Caco-2 (cell line): ENCODE data around the gene PDZK1IP1. TPM values are rescaled to one million over a fixed set of nuclear protein-coding genes. Genes with fewer than 3 reads are reported as not detected.
"Not testable (repeated sequence)": the region's sequence is repeated elsewhere in the genome, so short reads cannot be mapped to it uniquely, and the experiment has no call there.

Experiments
- BruUV-seq: library from RNA; stranded (reverse); fragments of 400-500 nt; replicated peaks from 2 replicates; lab custom pipeline; 2021; lab: Mats Ljungman, UMichigan
- CTCF ChIA-PET: fragments of 300-600 bp; sonication (Branson Sonifier 250); formaldehyde crosslinking; loops from one replicate; lab custom pipeline; 2022; ENCODE audit warnings: antibody characterized with exemption; lab: Charles Lee
- POLR2A ChIA-PET: fragments of 300-600 bp; sonication (Branson Sonifier 250); formaldehyde crosslinking; loops from one replicate; lab custom pipeline; 2022; ENCODE audit warnings: antibody characterized with exemption; lab: Charles Lee
- DNase-seq, 2 experiments: peaks; one replicate each; pipeline versions ENCODE4 v3.0.0 to v3.0.0-alpha.2; 2020 to 2022
- H3K27me3 ChIP-seq: replicated peaks from 2 replicates; pipeline ENCODE4 v1.6.0; 2011; ENCODE audit warnings: low read length; ENCODE audit not compliant: control insufficient read depth, insufficient read depth
- H3K36me3 ChIP-seq: 2 replicates; pipeline ENCODE4 v1.5.1; 2011; ENCODE audit warnings: low read length; ENCODE audit not compliant: control insufficient read depth, insufficient read depth
- H3K4me1 ChIP-seq: fragments of 250-450 bp; sonication (Bioruptor Pico); 2 replicates; pipeline ENCODE4 v1.5.1; 2020; ENCODE audit warnings: mild to moderate bottlenecking
- H3K4me3 ChIP-seq: 2 replicates; pipeline ENCODE4 v1.5.1; 2011; ENCODE audit warnings: low read depth, mild to moderate bottlenecking, control low read depth, low read length
- H3K9me3 ChIP-seq: fragments of 250-450 bp; sonication (Bioruptor Pico); 2 replicates; pipeline ENCODE4 v1.5.1; 2020; ENCODE audit warnings: mild to moderate bottlenecking, moderate library complexity
- H3K27ac Mint-ChIP-seq: one replicate; pipeline ENCODE4 v1.8.0; 2022; ENCODE audit warnings: mixed read lengths; ENCODE audit not compliant: unreplicated experiment
- H3K27me3 Mint-ChIP-seq: one replicate; pipeline ENCODE4 v1.8.0; 2022; ENCODE audit warnings: mixed read lengths; ENCODE audit not compliant: insufficient read depth, unreplicated experiment
- H3K36me3 Mint-ChIP-seq: one replicate; pipeline ENCODE4 v1.8.0; 2022; ENCODE audit warnings: mild to moderate bottlenecking, mixed read lengths; ENCODE audit not compliant: insufficient read depth, unreplicated experiment
- H3K4me1 Mint-ChIP-seq: one replicate; pipeline ENCODE4 v1.8.0; 2022; ENCODE audit warnings: low read depth, mixed read lengths; ENCODE audit not compliant: unreplicated experiment
- H3K4me3 Mint-ChIP-seq: one replicate; pipeline ENCODE4 v1.8.0; 2022; ENCODE audit warnings: mild to moderate bottlenecking, moderate library complexity, mixed read lengths; ENCODE audit not compliant: unreplicated experiment
- H3K9me3 Mint-ChIP-seq: one replicate; pipeline ENCODE4 v1.8.0; 2022; ENCODE audit warnings: mixed read lengths; ENCODE audit not compliant: unreplicated experiment
- CTCF ChIP-seq, 2 experiments: fragments of 200-600 bp in 1 of 2; IDR thresholded peaks; 1 replicate in 1 of 2; 2 replicates in 1 of 2; pipeline versions ENCODE4 v1.5.1 to v1.8.0; 2011 to 2022; ENCODE audit warnings: antibody characterized with exemption in 1 of 2, control low read depth in 1 of 2, inconsistent platforms in 1 of 2, low read depth in 1 of 2, low read length in 1 of 2, mild to moderate bottlenecking in 1 of 2, moderate library complexity in 1 of 2; ENCODE audit not compliant: insufficient read depth in 1 of 2, severe bottlenecking in 1 of 2, unreplicated experiment in 1 of 2
- intact Hi-C: fragments of 100-400 bp; cut with micrococcal nuclease; formaldehyde crosslinking; loops from one replicate; pipeline ENCODE4 v1.10.0; 2022; ENCODE audit not compliant: unreplicated experiment
- total RNA-seq: library from RNA; stranded (reverse); gene quantifications from 2 replicates; pipeline ENCODE4 v1.2.3, GENCODE V29; 2022

Gene PDZK1IP1
- total RNA-seq, 1 experiment from 2014 or later, result 6.1 TPM

- intact Hi-C loops, result no loop called here
- POLR2A ChIA-PET, result no interaction called here
- Histone ChIP-seq H3K27me3 (no peaks in the 10 kb centered on the region), H3K36me3 (no peaks in the 10 kb centered on the region), H3K4me1 (no peaks in the 10 kb centered on the region), H3K4me3 (no peak overlapping the region), H3K9me3 (no peaks in the 10 kb centered on the region)
- Mint-ChIP-seq H3K4me3 (no peak overlapping the region), H3K27ac (no peak overlapping the region), H3K36me3 (no peaks in the 10 kb centered on the region), H3K9me3 (peaks cover 16% of the 10 kb centered on the region), H3K4me1 (no peaks in the 10 kb centered on the region), H3K27me3 (peaks cover 9% of the 10 kb centered on the region)
- DNase-seq, result no peak
- BruUV-seq, result no TSS peak
- CTCF ChIA-PET, result no interaction called here
- TF ChIP-seq CTCF (IDR thresholded peaks at IDR 0.05; ENCODE audit: insufficient read depth in 1 of 2, low read depth in 1 of 2, low read length in 1 of 2, severe bottlenecking in 1 of 2, unreplicated experiment in 1 of 2), result no peak
Observed at GRCh38 chr1:47164552-47164951, 25.3 kb downstream of the PDZK1IP1 start.

GRCh38 chr1:47161298-47162040 is 28.4 kb downstream of the PDZK1IP1 start:
- peaks cover 2% of the 10 kb centered on the region for H3K27me3 Mint-ChIP-seq
- H3K36me3 Mint-ChIP-seq, result no peaks in the 10 kb centered on the region
- intact Hi-C loops, result no loop called here
- no peak overlapping the region for H3K27ac Mint-ChIP-seq
- no TSS peak for BruUV-seq
- no peak for DNase-seq
- no peak for TF ChIP-seq CTCF (IDR thresholded peaks at IDR 0.05; ENCODE audit: insufficient read depth in 1 of 2, low read depth in 1 of 2, low read length in 1 of 2, severe bottlenecking in 1 of 2, unreplicated experiment in 1 of 2)
- H3K36me3 ChIP-seq, result no peaks in the 10 kb centered on the region
- no peaks in the 10 kb centered on the region for H3K27me3 ChIP-seq
- ChIA-PET CTCF (interaction anchor here (0.7 kb wide), 1 partner anchor 17 kb away, joined by 3 read pairs; no protein-coding TSS in a partner anchor), POLR2A (no interaction called here)
- H3K4me3 Mint-ChIP-seq, result no peak overlapping the region
- H3K9me3 ChIP-seq, result no peaks in the 10 kb centered on the region
- no peaks in the 10 kb centered on the region for H3K4me1 ChIP-seq
- H3K4me3 ChIP-seq, result no peak overlapping the region
- H3K9me3 Mint-ChIP-seq, result peaks cover 16% of the 10 kb centered on the region
- no peaks in the 10 kb centered on the region for H3K4me1 Mint-ChIP-seq

- DNase-seq, result no peak
- no peaks in the 10 kb centered on the region for H3K4me1 ChIP-seq
- CTCF ChIA-PET, result no interaction called here
- Mint-ChIP-seq H3K4me3 (no peak overlapping the region), H3K4me1 (no peaks in the 10 kb centered on the region), H3K9me3 (peaks cover 22% of the 10 kb centered on the region), H3K27me3 (peaks cover 2% of the 10 kb centered on the region), H3K27ac (no peak overlapping the region), H3K36me3 (no peaks in the 10 kb centered on the region)
- no peaks in the 10 kb centered on the region for H3K27me3 ChIP-seq
- TF ChIP-seq CTCF (IDR thresholded peaks at IDR 0.05; ENCODE audit: insufficient read depth in 1 of 2, low read depth in 1 of 2, low read length in 1 of 2, severe bottlenecking in 1 of 2, unreplicated experiment in 1 of 2), result no peak
- BruUV-seq, result no TSS peak
- H3K36me3 ChIP-seq, result no peaks in the 10 kb centered on the region
- POLR2A ChIA-PET, result no interaction called here
- H3K4me3 ChIP-seq, result no peak overlapping the region
- no peaks in the 10 kb centered on the region for H3K9me3 ChIP-seq
- intact Hi-C loops, result no loop called here
Observed at GRCh38 chr1:47160716-47161115, 29.1 kb downstream of the PDZK1IP1 start.

GRCh38 chr1:47157957-47158356 is 31.9 kb downstream of the PDZK1IP1 start:
- DNase-seq, H3K36me3 Mint-ChIP-seq, BruUV-seq, H3K4me1 Mint-ChIP-seq, H3K27ac Mint-ChIP-seq, POLR2A ChIA-PET, H3K27me3 Mint-ChIP-seq, H3K9me3 ChIP-seq, H3K4me3 ChIP-seq, CTCF ChIA-PET, H3K27me3 ChIP-seq, H3K36me3 ChIP-seq, H3K4me3 Mint-ChIP-seq, H3K4me1 ChIP-seq, intact Hi-C loops: not testable (repeated sequence)
- H3K9me3 Mint-ChIP-seq, result peaks cover 24% of the 10 kb centered on the region

- POLR2A ChIA-PET, CTCF ChIA-PET, H3K27me3 Mint-ChIP-seq, H3K4me1 ChIP-seq, H3K27me3 ChIP-seq, H3K27ac Mint-ChIP-seq, H3K4me1 Mint-ChIP-seq, H3K4me3 ChIP-seq, H3K9me3 ChIP-seq, DNase-seq, intact Hi-C loops, H3K4me3 Mint-ChIP-seq, BruUV-seq, H3K36me3 Mint-ChIP-seq, H3K36me3 ChIP-seq: not testable (repeated sequence)
- H3K9me3 Mint-ChIP-seq, result peaks cover 23% of the 10 kb centered on the region
Observed at GRCh38 chr1:47156457-47156856, 33.4 kb downstream of the PDZK1IP1 start.
